Heart left ventricle (tissue), 16 donors: ENCODE results near the gene ROBO1. TPM values are rescaled to one million over a fixed set of nuclear protein-coding genes. Genes with fewer than 3 reads are reported as not detected.

Experiments used
- ATAC-seq, 4 donors: fragments of 200-7000 bp; cut with Tn5 transposase; one replicate each; pipeline ENCODE4 v1.9.1; 2020 to 2022; ENCODE audit warnings: moderate library complexity in 4 of 4, mild to moderate bottlenecking in 3 of 4, moderate number of reproducible peaks in 1 of 4
- DNase-seq, 5 donors: peaks; one replicate each; pipeline ENCODE4 v3.0.0-alpha.2; 2020
- H3K27ac ChIP-seq, 12 donors: fragments of 200-600 bp; sonication (generic) in 4 of 12; one replicate each; pipeline versions ENCODE4 v1.5.0 to v1.8.0; 2016 to 2022; ENCODE audit warnings: mild to moderate bottlenecking in 2 of 12
- H3K27me3 ChIP-seq, 9 donors: fragments of 200-600 bp; sonication (generic) in 2 of 9; one replicate each; pipeline versions ENCODE4 v1.5.1 to v1.8.0; 2016 to 2022; ENCODE audit warnings: mild to moderate bottlenecking in 3 of 9
- H3K36me3 ChIP-seq, 9 donors: fragments of 200-600 bp; sonication (generic) in 2 of 9; one replicate each; pipeline versions ENCODE4 v1.5.0 to v1.8.0; 2018 to 2022; ENCODE audit warnings: mild to moderate bottlenecking in 2 of 9
- H3K4me1 ChIP-seq, 12 donors: fragments of 200-600 bp; sonication (generic) in 4 of 12; one replicate each; pipeline versions ENCODE4 v1.5.0 to v1.8.0; 2016 to 2022; ENCODE audit warnings: mild to moderate bottlenecking in 3 of 12
- H3K4me3 ChIP-seq, 12 donors: fragments of 200-600 bp; sonication (generic) in 4 of 12; one replicate each; pipeline versions ENCODE4 v1.5.0 to v1.8.0; 2017 to 2022; ENCODE audit warnings: mild to moderate bottlenecking in 9 of 12, moderate library complexity in 4 of 12
- H3K9me3 ChIP-seq, 12 donors: fragments of 200-600 bp; sonication (generic) in 4 of 12; one replicate each; pipeline versions ENCODE4 v1.5.0 to v1.8.0; 2016 to 2022; ENCODE audit warnings: mild to moderate bottlenecking in 1 of 12
- CTCF ChIP-seq, 12 donors: fragments of 200-600 bp; sonication (generic) in 4 of 12; IDR thresholded peaks; one replicate each; pipeline versions ENCODE4 v1.5.0 to v1.8.0; 2018 to 2022; ENCODE audit warnings: antibody characterized with exemption in 12 of 12, mild to moderate bottlenecking in 5 of 12
- POLR2A ChIP-seq, 2 donors: fragments of 450-650 bp; IDR thresholded peaks; one replicate each; pipeline ENCODE4 v1.6.1; 2017; ENCODE audit warnings: antibody characterized with exemption in 2 of 2, mild to moderate bottlenecking in 2 of 2, moderate library complexity in 2 of 2
- WGBS, 4 donors: extraction: QIAGEN DNeasy Blood & Tissue Kit in 2 of 4; methylation state at CpG; one replicate each; pipeline versions ENCODE4 v1.1.5 to v1.1.7; 2013 to 2018; 5-methylcytosine and 5-hydroxymethylcytosine counted together
- intact Hi-C, 10 donors: fragments of 100-400 bp; cut with DNase I; formaldehyde crosslinking; loops; one replicate each; pipeline versions ENCODE4 v1.11.1 to v1.14.2; 2022
- polyA plus RNA-seq, 2 donors: library from polyadenylated mRNA; stranded (reverse); fragments of 200-250 nt; gene quantifications; one replicate each; pipeline ENCODE4 v1.2.3, GENCODE V29; 2013
- total RNA-seq, 9 donors: library from RNA; depleted of rRNA in 2 of 9; stranded (reverse); fragments of >200 nt in 2 of 9; fragmentation: NEBNext Ultra II Directional in 3 of 9; extraction: Animal tissue kit (Norgen Biotek cat#: 25700) in 3 of 9; gene quantifications; one replicate each; pipeline versions ENCODE4 v1.1.0 to v1.2.4, GENCODE V29; 2016 to 2023
- donor health status: ischemic (EF 13 %, LVEDD 7.1; RV severe dilation, severe dysfunction).
- donor health status: healthy with polysubstance abuse.
- donor health status: DM: no; HTN: yes; CAD: no.
- donor health status: DM: no; HTN: no; CAD: no.
- donor health status: ischemic (EF 25% LVEDD 6.9; RV normal size, moderate dysfunction).
- donor health status: ischemic (EF 25% LVEDD 5.7; RV mildly dilated, moderate dysfunction).
- donor health status: healthy.
- donor health status: DM: yes; HTN: yes; CAD: no.
- donor health status: ischemic (EF 35%, LVEDD 5.7; RV mildly dilated, moderate dysfunction).
- donor health status: nonischemic (EF 11% LVEDD 7.7; RV severe dilation, severe dysfunction).
- donor health status: DM: yes; HTN: yes; CAD: no.
- donor health status: PGD.
- donor health status: ischemic (EF 29% LVEDD 5.4; RV normal size, mild dysfunction).
- donor health status: nonischemic (EF 23%, LVEDD 6.1; RV moderate dilation, normal function).

Gene ROBO1
- total and polyA plus RNA-seq, 11 donors = 1.4 to 14.8 (median 5.7) TPM

GRCh38 chr3:78882251-78882650 is 885.5 kb downstream of the ROBO1 start:
- DNase-seq (no peak), ATAC-seq (no peak)
- H3K4me1 ChIP-seq = peaks cover 0 to 28% (median 4%) of the 10 kb centered on the region in 12 donors
- no peaks in the 10 kb centered on the region for H3K9me3 ChIP-seq
- H3K36me3 ChIP-seq = no peaks in the 10 kb centered on the region
- H3K27ac ChIP-seq = no peak overlapping the region
- WGBS, 4 donors = 90 to 95% (median 94%) methylated on average over 6 of the region's 6 CpGs
- no peak overlapping the region for H3K4me3 ChIP-seq
- H3K27me3 ChIP-seq = no peaks in the 10 kb centered on the region
- intact Hi-C loops = no loop called here
- no peak for TF ChIP-seq CTCF (IDR thresholded peaks at IDR 0.05)
- no peak for TF ChIP-seq POLR2A (IDR thresholded peaks at IDR 0.05)

- Histone ChIP-seq H3K4me3 (peak overlapping the region in 3 of 12 donors; percentile 23 to 28 (median 24)), H3K4me1 (peaks cover 0 to 28% (median 4%) of the 10 kb centered on the region in 12 donors), H3K9me3 (no peaks in the 10 kb centered on the region), H3K36me3 (no peaks in the 10 kb centered on the region), H3K27me3 (no peaks in the 10 kb centered on the region), H3K27ac (peak overlapping the region in 9 of 12 donors; percentile 7 to 66 (median 46))
- ATAC-seq (no peak), DNase-seq (no peak)
- intact Hi-C loops = no loop called here
- no peak for TF ChIP-seq CTCF (IDR thresholded peaks at IDR 0.05)
- no peak for TF ChIP-seq POLR2A (IDR thresholded peaks at IDR 0.05)
- 51 to 68% (median 62%) methylated on average over 2 of the region's 2 CpGs for WGBS, 4 donors
Observed at GRCh38 chr3:78881501-78881900, 886.3 kb downstream of the ROBO1 start.

- intact Hi-C loops = no loop called here
- peaks cover 0 to 28% (median 4%) of the 10 kb centered on the region in 12 donors for H3K4me1 ChIP-seq
- peak; percentile 65 to 88 (median 78) for ATAC-seq
- no peak for DNase-seq
- TF ChIP-seq POLR2A (IDR thresholded peaks at IDR 0.05) = no peak
- no peak for TF ChIP-seq CTCF (IDR thresholded peaks at IDR 0.05)
- WGBS, 4 donors = 64 to 76% (median 70%) methylated on average over 8 of the region's 8 CpGs
- peak overlapping the region in 10 of 12 donors; percentile 7 to 66 (median 47) for H3K27ac ChIP-seq
- H3K27me3 ChIP-seq = no peaks in the 10 kb centered on the region
- peak overlapping the region in 6 of 12 donors; percentile 6 to 28 (median 23) for H3K4me3 ChIP-seq
- no peaks in the 10 kb centered on the region for H3K36me3 ChIP-seq
- H3K9me3 ChIP-seq = no peaks in the 10 kb centered on the region
Observed at GRCh38 chr3:78880603-78881461, 887.0 kb downstream of the ROBO1 start.

GRCh38 chr3:78879295-78879860 is 888.4 kb downstream of the ROBO1 start:
- peaks cover 0 to 28% (median 4%) of the 10 kb centered on the region in 12 donors for H3K4me1 ChIP-seq
- peak overlapping the region in 3 of 12 donors; percentile 28 to 66 (median 57) for H3K27ac ChIP-seq
- no peaks in the 10 kb centered on the region for H3K9me3 ChIP-seq
- H3K4me3 ChIP-seq = no peak overlapping the region
- TF ChIP-seq POLR2A (IDR thresholded peaks at IDR 0.05) (no peak), CTCF (IDR thresholded peaks at IDR 0.05) (no peak)
- no peaks in the 10 kb centered on the region for H3K27me3 ChIP-seq
- DNase-seq = no peak
- WGBS, 4 donors = 54 to 67% (median 61%) methylated on average over 7 of the region's 7 CpGs
- intact Hi-C loops = loop anchor here in 1 of 10 donors (10.0 kb wide), 1 partner anchor 135 kb away; no protein-coding TSS in a partner anchor
- H3K36me3 ChIP-seq = no peaks in the 10 kb centered on the region
- ATAC-seq = peak in 1 of 4 donors; percentile 31
